Upper lobe of right lung (tissue), 1 donor: Measurements from ENCODE around the gene SLC1A2. TPM values are rescaled to one million over a fixed set of nuclear protein-coding genes. Genes with fewer than 3 reads are reported as not detected.

Experiments used
- ATAC-seq: fragments of 200-7000 bp; cut with Tn5 transposase; one replicate; pipeline ENCODE4 v1.9.1; 2020; ENCODE audit warnings: mild to moderate bottlenecking, moderate library complexity
- DNase-seq: peaks from one replicate; pipeline ENCODE4 v3.0.0-alpha.2; 2020
- H3K27ac ChIP-seq: fragments of 200-600 bp; one replicate; pipeline ENCODE4 v1.8.0; 2022
- H3K27me3 ChIP-seq: fragments of 200-600 bp; one replicate; pipeline ENCODE4 v1.8.0; 2022; ENCODE audit warnings: mild to moderate bottlenecking
- H3K36me3 ChIP-seq: fragments of 200-600 bp; one replicate; pipeline ENCODE4 v1.8.0; 2022
- H3K4me1 ChIP-seq: fragments of 200-600 bp; one replicate; pipeline ENCODE4 v1.8.0; 2022
- H3K4me3 ChIP-seq: fragments of 200-600 bp; one replicate; pipeline ENCODE4 v1.8.0; 2022; ENCODE audit warnings: mild to moderate bottlenecking
- H3K9me3 ChIP-seq: fragments of 200-600 bp; one replicate; pipeline ENCODE4 v1.8.0; 2022
- intact Hi-C: fragments of 100-400 bp; cut with DNase I; formaldehyde crosslinking; loops from one replicate; pipeline ENCODE4 v1.11.0; 2022
- total RNA-seq: library from RNA; stranded (reverse); fragmentation: NEBNext Ultra II Directional; extraction: Animal tissue kit (Norgen Biotek cat#: 25700); gene quantifications from one replicate; pipeline ENCODE4 v1.2.1, GENCODE V29; 2021
- TF ChIP-seq, protein P1 (sequence below): fragments of 200-600 bp; IDR thresholded peaks from one replicate; pipeline ENCODE4 v1.8.0; 2022; ENCODE audit warnings: antibody characterized with exemption
- donor health status: DM: no; HTN: yes; CAD: no; lungs with severe emphysema.

Gene SLC1A2
- total RNA-seq, 1 donor from 2014 or later, result 2.5 TPM

DNA sequence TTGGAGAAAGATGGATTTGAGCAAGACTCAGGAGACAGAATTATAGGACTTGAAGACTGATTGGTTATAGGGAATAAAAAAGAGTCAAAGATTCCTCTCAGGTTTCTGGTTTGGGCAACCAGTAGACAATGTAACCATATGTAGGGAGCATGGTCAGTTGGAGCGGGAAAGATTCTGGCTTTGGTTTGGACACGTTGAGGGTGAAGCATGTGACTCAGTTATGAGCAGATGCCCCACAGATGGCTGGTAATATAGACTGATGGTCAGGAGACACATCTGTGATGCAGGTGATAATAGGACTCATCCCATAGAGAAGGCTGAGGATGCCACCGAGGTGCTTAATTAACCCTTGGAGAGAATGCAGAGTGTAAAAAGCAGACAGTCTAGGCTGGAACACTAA is 148.3 kb downstream of the SLC1A2 start:
- ATAC-seq (no peak), DNase-seq (no peak)
- Histone ChIP-seq H3K27ac (no peak overlapping the region), H3K4me1 (peaks cover 15% of the 10 kb centered on the region), H3K9me3 (no peaks in the 10 kb centered on the region), H3K36me3 (no peaks in the 10 kb centered on the region), H3K4me3 (no peak overlapping the region), H3K27me3 (no peaks in the 10 kb centered on the region)
- TF ChIP-seq, protein P1, sequence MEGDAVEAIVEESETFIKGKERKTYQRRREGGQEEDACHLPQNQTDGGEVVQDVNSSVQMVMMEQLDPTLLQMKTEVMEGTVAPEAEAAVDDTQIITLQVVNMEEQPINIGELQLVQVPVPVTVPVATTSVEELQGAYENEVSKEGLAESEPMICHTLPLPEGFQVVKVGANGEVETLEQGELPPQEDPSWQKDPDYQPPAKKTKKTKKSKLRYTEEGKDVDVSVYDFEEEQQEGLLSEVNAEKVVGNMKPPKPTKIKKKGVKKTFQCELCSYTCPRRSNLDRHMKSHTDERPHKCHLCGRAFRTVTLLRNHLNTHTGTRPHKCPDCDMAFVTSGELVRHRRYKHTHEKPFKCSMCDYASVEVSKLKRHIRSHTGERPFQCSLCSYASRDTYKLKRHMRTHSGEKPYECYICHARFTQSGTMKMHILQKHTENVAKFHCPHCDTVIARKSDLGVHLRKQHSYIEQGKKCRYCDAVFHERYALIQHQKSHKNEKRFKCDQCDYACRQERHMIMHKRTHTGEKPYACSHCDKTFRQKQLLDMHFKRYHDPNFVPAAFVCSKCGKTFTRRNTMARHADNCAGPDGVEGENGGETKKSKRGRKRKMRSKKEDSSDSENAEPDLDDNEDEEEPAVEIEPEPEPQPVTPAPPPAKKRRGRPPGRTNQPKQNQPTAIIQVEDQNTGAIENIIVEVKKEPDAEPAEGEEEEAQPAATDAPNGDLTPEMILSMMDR, result no peak
- intact Hi-C loops, result no loop called here

DNA sequence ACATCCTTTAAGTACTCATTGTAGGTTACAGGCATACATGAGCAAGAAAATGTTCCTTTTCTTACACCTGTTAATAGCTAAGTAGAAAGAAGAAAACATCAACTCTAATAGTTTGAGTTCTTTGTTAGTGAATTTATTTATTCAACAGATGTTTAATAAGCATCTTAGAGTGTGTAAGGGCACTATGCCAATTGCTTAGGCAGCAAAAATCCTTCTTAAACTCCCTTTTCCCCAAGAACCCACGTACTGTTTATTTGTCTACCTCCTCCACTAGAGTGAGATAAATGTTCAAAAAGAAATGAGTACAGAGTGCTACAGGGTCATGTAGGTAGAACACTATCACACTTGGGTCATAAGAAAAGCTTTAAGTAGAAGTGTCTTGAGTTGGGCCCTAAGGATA is 149.0 kb downstream of the SLC1A2 start:
- H3K36me3 ChIP-seq, result no peaks in the 10 kb centered on the region

DNA sequence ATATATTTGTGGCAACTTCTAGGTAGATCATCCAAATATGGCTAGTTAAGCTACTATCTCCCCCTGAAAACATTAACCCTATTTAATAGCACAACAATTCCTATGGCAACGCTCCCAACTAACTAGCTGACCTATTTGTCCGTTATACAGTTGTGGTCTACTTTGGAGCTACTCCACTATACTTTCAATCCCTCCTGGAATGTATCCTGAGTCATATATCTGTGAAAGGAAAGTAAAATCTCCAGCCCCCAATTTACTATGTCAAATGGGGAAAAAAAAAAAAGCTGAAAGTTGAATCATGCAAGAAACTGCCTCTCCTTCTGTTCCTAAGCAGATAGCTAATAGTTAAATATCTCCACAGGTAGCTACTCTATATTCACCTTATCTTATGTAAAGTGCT is 151.9 kb downstream of the SLC1A2 start:
- TF ChIP-seq, protein P1, result no peak
- no peak overlapping the region for H3K4me3 ChIP-seq
- no peaks in the 10 kb centered on the region for H3K4me1 ChIP-seq
- intact Hi-C loops, result no loop called here
- ATAC-seq (no peak), DNase-seq (no peak)
- H3K27ac ChIP-seq, result no peak overlapping the region
- no peaks in the 10 kb centered on the region for H3K9me3 ChIP-seq
- no peaks in the 10 kb centered on the region for H3K36me3 ChIP-seq
- no peaks in the 10 kb centered on the region for H3K27me3 ChIP-seq

More for the DNA sequence above, 149.0 kb downstream of the SLC1A2 start:
- peaks cover 8% of the 10 kb centered on the region for H3K4me1 ChIP-seq
- H3K4me3 ChIP-seq, result no peak overlapping the region
- no peak overlapping the region for H3K27ac ChIP-seq
- DNase-seq (no peak), ATAC-seq (no peak)
- intact Hi-C loops, result no loop called here
- TF ChIP-seq, protein P1, result no peak
- H3K27me3 ChIP-seq, result no peaks in the 10 kb centered on the region
- no peaks in the 10 kb centered on the region for H3K9me3 ChIP-seq

DNA sequence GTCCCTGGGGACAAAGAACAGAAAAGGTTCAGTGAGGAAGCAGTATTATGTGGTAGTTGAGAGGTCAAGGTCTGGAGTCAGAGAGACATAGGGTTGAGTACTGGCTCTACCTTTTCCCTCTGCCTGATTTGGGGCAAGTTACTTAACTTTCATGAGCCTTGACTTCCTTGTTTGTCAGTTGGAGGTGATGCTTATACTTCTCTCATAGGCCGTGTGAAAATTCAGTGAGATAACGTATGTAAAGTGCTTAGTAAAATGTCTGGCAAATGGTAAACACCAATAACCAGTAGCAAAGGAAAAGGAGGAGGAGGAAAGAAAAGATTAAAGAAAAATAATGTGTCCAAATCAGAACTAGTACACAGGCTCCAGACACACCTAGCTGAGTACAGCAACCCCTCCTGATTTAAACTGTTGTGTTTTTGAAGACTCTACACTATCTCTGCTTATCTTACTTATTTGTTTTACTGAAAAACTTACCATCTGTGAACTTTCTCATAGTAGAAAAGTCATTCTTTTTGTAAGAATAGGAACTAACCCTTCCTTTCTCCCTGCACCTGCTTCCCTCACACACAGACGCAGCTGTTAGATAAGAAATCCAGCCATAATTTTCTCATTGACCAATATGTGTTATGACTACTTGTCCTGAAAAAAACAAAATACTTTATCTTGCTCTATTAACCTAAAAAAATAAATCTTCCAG is 153.5 kb downstream of the SLC1A2 start:
- Histone ChIP-seq H3K9me3 (no peaks in the 10 kb centered on the region), H3K27ac (no peak overlapping the region), H3K4me3 (no peak overlapping the region), H3K27me3 (no peaks in the 10 kb centered on the region), H3K4me1 (no peaks in the 10 kb centered on the region), H3K36me3 (no peaks in the 10 kb centered on the region)
- DNase-seq (no peak), ATAC-seq (no peak)
- TF ChIP-seq, protein P1, result no peak
- intact Hi-C loops, result no loop called here

DNA sequence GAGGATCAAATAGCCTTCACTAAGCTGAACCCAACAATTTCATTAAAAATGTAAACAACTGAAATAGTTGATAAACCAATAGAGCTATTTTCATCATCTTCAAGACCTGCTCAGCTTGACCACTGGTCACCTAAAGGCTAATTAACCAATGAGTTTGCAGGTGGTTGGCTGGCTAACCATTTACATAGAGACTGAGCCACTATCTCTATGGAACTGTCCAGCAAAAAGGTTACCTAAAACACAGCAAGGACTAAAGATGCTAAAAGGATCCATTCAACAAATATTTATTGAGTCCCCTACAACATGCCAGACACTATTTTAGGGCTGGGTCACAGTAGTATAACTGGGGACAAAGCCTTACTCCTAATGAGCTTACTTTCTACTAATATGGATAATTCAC is 156.6 kb downstream of the SLC1A2 start:
- Histone ChIP-seq H3K4me1 (peaks cover 7% of the 10 kb centered on the region), H3K27me3 (no peaks in the 10 kb centered on the region), H3K9me3 (no peaks in the 10 kb centered on the region), H3K27ac (no peak overlapping the region), H3K36me3 (no peaks in the 10 kb centered on the region), H3K4me3 (no peak overlapping the region)
- ATAC-seq, result no peak
- intact Hi-C loops, result no loop called here
- DNase-seq, result no peak
- TF ChIP-seq, protein P1, result no peak

DNA sequence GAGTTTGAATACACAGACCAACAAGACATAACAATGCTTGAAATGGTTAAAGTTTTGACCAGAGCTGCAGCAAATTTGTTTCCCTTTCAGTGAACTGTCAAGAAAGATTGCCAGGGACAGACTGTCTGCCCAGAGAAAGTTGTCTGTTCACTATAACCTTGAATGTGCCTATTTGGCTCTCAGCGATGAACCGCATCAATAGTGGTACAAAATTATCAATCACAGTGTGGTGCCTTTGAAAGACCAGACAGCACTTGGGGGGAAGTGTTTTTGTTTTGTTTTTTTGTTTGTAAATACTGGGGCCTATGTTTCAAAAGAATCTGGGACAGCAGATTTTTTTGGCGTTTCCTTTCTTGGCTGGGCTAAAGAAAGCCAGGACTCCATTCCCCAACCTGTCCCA is 157.3 kb downstream of the SLC1A2 start:
- ATAC-seq (no peak), DNase-seq (no peak)
- Histone ChIP-seq H3K27ac (no peak overlapping the region), H3K36me3 (no peaks in the 10 kb centered on the region), H3K4me1 (peaks cover 7% of the 10 kb centered on the region), H3K27me3 (no peaks in the 10 kb centered on the region), H3K4me3 (no peak overlapping the region), H3K9me3 (no peaks in the 10 kb centered on the region)
- TF ChIP-seq, protein P1, result no peak
- intact Hi-C loops, result no loop called here
